Measurements from ENCODE around the gene CARM1.
"Not testable (repeated sequence)": the region's sequence is repeated elsewhere in the genome, so short reads cannot be mapped to it uniquely, and the experiment has no call there.

Gene CARM1

DNA sequence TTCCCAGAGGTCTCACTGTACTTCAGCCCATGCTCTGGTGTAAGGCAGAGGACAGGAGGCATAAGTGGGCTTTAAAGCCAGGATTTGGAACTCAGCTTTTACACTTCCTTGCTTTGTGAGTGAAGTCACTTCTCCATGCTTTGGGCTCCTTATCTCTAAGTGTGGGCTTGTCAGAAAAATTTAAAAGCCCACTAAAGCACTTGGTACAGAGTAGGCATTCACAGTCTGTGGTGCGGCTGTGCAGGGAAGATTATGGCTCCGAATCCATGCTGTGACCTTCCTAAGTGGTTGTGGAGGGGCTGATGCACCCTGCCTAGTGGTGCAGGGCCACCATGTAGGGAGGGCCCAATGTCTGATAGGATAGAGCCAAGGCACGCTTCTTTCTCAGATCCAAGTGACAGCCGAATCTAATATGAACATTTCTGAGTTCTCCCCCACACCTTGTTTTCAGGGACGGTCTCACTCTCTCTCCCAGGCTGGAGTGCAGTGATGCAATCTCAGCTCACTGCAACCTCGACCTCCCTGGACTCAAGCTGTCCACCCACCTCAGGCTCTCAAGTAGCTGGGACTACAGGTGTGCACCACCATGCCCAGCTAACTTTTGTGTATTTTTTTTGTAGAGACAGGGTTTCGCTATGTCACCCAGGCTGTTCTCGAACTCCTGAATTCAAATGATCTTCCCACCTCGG, 64.2 kb downstream of the CARM1 start:
- no peak for DNase-seq

DNA sequence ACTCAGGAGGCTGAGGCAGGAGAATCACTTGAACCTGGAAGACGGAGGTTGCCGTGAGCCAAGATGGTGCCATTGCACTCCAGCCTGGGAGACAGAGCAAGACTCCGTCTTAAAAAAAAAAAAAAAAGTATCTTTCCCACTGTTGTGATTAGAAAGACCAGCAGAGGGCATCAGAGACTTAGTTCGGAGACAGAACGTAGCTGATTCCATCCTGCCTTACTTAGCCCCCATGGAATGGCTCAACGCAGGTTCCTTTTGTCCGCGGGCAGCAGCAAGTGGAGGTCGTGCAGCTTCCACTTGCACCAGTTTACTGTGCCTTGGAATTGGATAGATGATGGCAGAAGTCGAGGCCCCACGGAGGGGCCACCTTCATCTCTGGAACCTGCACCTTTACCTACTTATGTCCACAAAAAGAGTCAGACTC, 65.3 kb downstream of the CARM1 start:
- DNase-seq = no peak

DNA sequence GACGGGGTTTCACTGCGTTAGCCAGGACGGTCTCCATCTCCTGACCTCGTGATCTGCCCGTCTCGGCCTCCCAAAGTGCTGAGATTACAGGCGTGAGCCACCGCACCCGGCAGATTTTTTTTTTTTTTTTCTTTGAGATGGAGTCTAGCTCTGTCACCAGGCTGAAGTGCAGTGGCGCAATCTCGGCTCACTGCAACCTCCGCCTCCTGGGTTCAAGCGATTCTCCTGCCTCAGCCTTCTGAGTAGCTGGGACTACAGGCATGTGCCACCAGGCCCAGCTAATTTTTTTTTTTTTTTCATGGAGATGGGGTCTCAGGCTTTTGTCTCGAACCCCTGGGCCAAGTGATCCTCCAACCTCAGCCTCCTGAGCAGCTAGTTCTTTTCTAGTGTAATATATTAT, 70.3 kb downstream of the CARM1 start:
- DNase-seq = not testable (repeated sequence)

- not testable (repeated sequence) for DNase-seq
Measured at GRCh38 chr19:10943412-10943811, 72.1 kb downstream of the CARM1 start.

- no peak for DNase-seq
Measured at GRCh38 chr19:10945264-10945663, 73.9 kb downstream of the CARM1 start.

DNA sequence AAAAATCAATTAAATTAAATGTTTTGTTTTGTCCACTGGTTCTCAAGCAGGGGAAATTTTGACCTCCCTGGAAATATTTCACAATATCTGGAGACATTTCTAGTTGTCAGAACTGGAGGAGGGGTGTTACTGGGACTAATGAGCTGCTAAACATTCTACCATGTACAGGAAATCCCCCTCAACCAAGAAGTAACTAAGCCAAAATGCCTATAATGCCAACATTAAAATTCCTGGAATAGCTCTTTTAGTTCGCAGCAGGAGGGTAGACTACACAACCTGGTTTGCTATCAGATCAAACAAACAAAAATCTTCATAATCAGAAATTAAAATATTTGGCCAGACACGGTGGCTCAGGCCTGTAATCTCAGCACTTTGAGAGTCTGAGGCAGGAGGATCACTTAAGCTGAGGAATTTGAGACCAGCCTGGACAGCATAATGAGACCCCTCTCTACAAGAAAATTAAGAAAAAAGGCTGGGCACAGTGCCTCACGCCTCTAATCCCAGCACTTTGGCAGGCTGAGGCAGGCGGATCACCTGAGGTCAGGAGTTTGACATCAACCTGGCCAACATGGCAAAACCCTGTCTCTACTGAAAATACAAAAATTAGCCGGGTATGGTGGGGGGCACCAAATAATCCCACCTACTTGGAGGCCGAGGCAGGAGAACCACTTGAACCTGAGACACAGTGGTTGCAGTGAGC, 75.8 kb downstream of the CARM1 start:
- no peak for DNase-seq

- no peak for DNase-seq
Measured at GRCh38 chr19:10952809-10953208, 81.5 kb downstream of the CARM1 start.

GRCh38 chr19:10959277-10959968, 88.1 kb downstream of the CARM1 start:
- not testable (repeated sequence) for DNase-seq

- peak; percentile 97 to 99 for DNase-seq
Measured at GRCh38 chr19:10960314-10961072, 89.1 kb downstream of the CARM1 start, which contains the start of gene SMARCA4. SMARCA4 (plus strand) TSS chr19:10961030; CDS start chr19:10984152, 23,122 bp downstream.

DNA sequence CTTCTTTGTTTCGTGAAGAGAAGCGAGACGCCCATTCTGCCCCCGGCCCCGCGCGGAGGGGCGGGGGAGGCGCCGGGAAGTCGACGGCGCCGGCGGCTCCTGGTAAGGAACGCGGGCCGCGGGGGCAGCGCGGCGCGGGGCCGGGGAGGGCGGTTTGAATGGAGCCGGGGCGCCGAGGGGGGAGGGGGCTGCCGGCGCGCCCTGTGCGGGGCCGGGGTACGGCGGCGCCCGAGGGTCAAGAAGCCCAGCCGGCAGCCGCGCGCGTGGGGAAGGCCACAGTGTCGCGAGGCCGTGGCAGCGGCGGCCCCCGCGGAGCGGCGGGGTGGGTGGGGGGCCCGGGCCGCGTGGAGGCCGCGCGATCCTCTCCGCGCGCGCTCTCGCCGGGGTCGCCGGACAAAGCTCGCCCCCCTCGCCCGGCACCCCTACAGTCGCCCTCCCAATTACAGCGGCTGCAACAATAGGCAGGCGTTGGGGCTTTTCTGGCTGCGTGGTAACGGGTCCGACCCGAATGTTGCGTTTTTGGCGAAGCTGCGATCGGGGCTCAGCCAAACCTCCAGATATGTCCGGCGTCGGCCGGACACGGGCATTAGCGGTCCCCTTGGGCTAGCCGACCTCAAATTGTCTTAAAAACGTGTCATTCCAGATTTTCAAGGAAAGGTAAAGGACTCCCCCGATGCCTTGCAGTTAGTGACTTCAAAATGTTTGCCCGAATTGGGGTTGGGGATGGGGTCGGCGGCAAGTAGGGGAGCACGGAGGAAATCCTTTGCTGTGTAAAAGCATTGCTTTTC, 89.9 kb downstream of the CARM1 start:
- DNase-seq = no peak

- no peak for DNase-seq
Measured at GRCh38 chr19:10962863-10963262, 91.5 kb downstream of the CARM1 start.

DNA sequence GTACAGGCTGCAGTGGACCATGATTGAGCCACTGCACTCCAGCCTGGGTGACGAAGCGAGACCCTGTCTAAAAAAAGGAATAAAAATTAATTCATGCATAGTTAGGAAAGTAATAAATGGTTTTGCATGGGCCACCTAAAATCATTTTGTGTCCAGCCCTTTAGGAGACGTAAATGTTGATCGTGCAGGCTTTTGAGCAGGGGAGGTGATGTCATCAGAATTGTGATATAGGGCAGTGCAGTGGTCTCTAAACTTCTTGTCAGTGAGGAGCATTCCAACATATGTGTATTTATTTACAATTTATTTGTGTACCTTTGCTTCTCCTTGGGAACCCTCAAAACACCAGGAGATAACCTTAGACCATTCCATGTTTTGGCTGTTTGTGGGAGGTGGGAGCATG, 92.5 kb downstream of the CARM1 start:
- DNase-seq = no peak

- DNase-seq = no peak
Measured at GRCh38 chr19:10964903-10965302, 93.5 kb downstream of the CARM1 start.

- DNase-seq = no peak
Measured at GRCh38 chr19:10965398-10965797, 94.0 kb downstream of the CARM1 start.

DNA sequence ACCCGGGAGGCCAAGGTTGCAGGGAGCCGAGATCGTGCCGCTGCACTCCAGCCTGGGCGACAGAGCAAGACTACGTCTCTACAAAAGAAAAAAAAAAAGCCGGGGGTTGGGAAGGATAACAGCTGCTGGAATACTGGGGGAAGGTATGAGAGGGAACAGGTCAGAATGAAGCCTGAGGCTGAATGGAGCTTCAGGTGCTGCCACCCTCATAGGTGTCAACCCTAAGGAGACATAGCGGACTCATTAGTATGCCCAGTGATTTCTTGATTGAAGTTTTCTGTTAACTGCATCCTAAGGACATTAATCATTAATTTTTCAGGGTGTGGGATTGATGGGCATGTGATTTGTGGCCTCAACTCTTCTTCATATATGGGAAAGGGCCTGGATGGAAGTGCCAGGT, 95.5 kb downstream of the CARM1 start:
- DNase-seq = no peak

- DNase-seq = no peak
Measured at GRCh38 chr19:10968527-10969135, 97.3 kb downstream of the CARM1 start.

GRCh38 chr19:10971107-10971726, 99.9 kb downstream of the CARM1 start:
- DNase-seq = no peak
